Mucosa of stomach (tissue), 1 donor: ENCODE results near the gene PRKN.

Experiments
- H3K27me3 ChIP-seq: one replicate; pipeline ENCODE4 v1.7.0; 2013; ENCODE audit warnings: mild to moderate bottlenecking, low read length; ENCODE audit not compliant: control insufficient read depth, insufficient read depth
- H3K36me3 ChIP-seq: one replicate; pipeline ENCODE4 v1.7.0; 2013; ENCODE audit warnings: low read length; ENCODE audit not compliant: control insufficient read depth, insufficient read depth
- H3K4me1 ChIP-seq: one replicate; pipeline ENCODE4 v1.7.0; 2013; ENCODE audit warnings: mild to moderate bottlenecking, low read length; ENCODE audit not compliant: control insufficient read depth, insufficient read depth
- H3K4me3 ChIP-seq: one replicate; pipeline ENCODE4 v1.7.0; 2013; ENCODE audit warnings: low read length
- H3K9ac ChIP-seq: one replicate; pipeline ENCODE4 v1.7.0; 2013; ENCODE audit warnings: mild to moderate bottlenecking, low read length, moderate library complexity
- H3K9me3 ChIP-seq: one replicate; pipeline ENCODE4 v1.7.0; 2013; ENCODE audit warnings: mild to moderate bottlenecking, low read length, moderate library complexity; ENCODE audit not compliant: control insufficient read depth
- donor health status: Pancreatic carcinoma.

Gene PRKN

GRCh38 chr6:161701056-161701455 lies 1026.5 kb downstream of the PRKN start:
- Histone ChIP-seq H3K36me3 (no peaks in the 10 kb centered on the region), H3K4me3 (no peak overlapping the region), H3K9me3 (no peaks in the 10 kb centered on the region), H3K27me3 (no peaks in the 10 kb centered on the region), H3K4me1 (no peaks in the 10 kb centered on the region), H3K9ac (no peak overlapping the region)

GRCh38 chr6:161696801-161697200 lies 1030.8 kb downstream of the PRKN start:
- Histone ChIP-seq H3K9ac (no peak overlapping the region), H3K36me3 (no peaks in the 10 kb centered on the region), H3K27me3 (no peaks in the 10 kb centered on the region), H3K4me1 (no peaks in the 10 kb centered on the region), H3K9me3 (no peaks in the 10 kb centered on the region), H3K4me3 (no peak overlapping the region)

DNA sequence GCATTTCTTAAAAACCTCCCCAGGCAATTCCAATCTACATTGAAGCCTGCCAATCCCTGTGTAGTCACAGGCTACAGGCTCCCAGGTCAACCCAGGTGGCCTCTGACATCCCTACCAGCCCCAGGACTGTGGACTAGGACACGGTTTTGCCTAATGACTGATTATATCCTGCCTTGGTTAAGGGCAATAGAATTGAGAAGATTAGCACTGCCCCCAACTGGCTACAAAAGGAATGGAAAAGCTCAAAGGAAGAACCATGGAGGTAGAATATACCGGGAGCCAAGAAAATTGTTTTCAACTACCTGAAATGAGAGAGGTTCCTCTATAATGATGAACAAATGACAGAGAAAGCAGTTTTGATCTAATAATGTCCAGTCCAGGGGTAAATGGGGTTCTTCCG lies 1032.6 kb downstream of the PRKN start:
- Histone ChIP-seq H3K9ac (no peak overlapping the region), H3K9me3 (no peaks in the 10 kb centered on the region), H3K4me1 (no peaks in the 10 kb centered on the region), H3K27me3 (no peaks in the 10 kb centered on the region), H3K4me3 (no peak overlapping the region), H3K36me3 (no peaks in the 10 kb centered on the region)

GRCh38 chr6:161686655-161687054 lies 1040.9 kb downstream of the PRKN start:
- Histone ChIP-seq H3K4me1 (no peaks in the 10 kb centered on the region), H3K36me3 (no peaks in the 10 kb centered on the region), H3K9me3 (no peaks in the 10 kb centered on the region), H3K4me3 (no peak overlapping the region), H3K9ac (no peak overlapping the region), H3K27me3 (no peaks in the 10 kb centered on the region)

- Histone ChIP-seq H3K4me1 (no peaks in the 10 kb centered on the region), H3K36me3 (no peaks in the 10 kb centered on the region), H3K9me3 (no peaks in the 10 kb centered on the region), H3K4me3 (no peak overlapping the region), H3K27me3 (no peaks in the 10 kb centered on the region), H3K9ac (no peak overlapping the region)
These were observed 1042.7 kb downstream of the PRKN start for GRCh38 chr6:161684731-161685475.

- no peak overlapping the region for H3K4me3 ChIP-seq
- no peaks in the 10 kb centered on the region for H3K4me1 ChIP-seq
- no peaks in the 10 kb centered on the region for H3K36me3 ChIP-seq
- no peaks in the 10 kb centered on the region for H3K27me3 ChIP-seq
- H3K9me3 ChIP-seq = no peaks in the 10 kb centered on the region
- no peak overlapping the region for H3K9ac ChIP-seq
These were observed 1044.2 kb downstream of the PRKN start for GRCh38 chr6:161683400-161683799.

GRCh38 chr6:161682982-161683381 lies 1044.6 kb downstream of the PRKN start:
- no peaks in the 10 kb centered on the region for H3K27me3 ChIP-seq
- no peaks in the 10 kb centered on the region for H3K9me3 ChIP-seq
- no peaks in the 10 kb centered on the region for H3K36me3 ChIP-seq
- H3K4me3 ChIP-seq = no peak overlapping the region
- H3K4me1 ChIP-seq = no peaks in the 10 kb centered on the region
- H3K9ac ChIP-seq = no peak overlapping the region

DNA sequence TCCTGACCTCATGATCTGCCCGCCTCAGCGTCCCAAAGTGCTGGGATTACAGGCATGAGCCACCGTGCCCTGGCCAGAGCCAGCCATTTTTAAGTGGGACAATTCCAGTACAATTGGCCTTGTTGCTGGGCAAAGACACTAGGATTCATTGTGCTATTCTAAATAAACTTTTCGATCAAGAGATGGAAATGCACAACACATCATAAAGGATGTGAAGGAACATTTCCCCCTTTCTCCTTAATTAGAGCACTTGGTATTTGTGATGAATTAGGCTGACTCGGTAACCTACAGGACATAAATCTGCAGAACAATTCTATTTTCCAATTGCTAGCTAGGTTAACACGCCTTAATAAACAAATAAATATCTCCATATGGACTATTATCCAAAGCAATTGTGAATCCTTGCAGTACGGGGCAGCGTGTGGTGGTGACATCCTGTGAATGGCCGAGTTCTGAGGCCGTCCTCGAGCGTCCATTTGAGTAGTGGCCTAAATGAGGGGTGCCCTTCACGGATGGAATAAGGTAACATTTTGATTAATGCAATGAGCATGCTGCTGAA lies 1047.5 kb downstream of the PRKN start:
- no peaks in the 10 kb centered on the region for H3K27me3 ChIP-seq
- H3K36me3 ChIP-seq = no peaks in the 10 kb centered on the region
- H3K9ac ChIP-seq = no peak overlapping the region
- H3K4me3 ChIP-seq = no peak overlapping the region
- no peaks in the 10 kb centered on the region for H3K9me3 ChIP-seq
- no peaks in the 10 kb centered on the region for H3K4me1 ChIP-seq

- Histone ChIP-seq H3K9me3 (no peaks in the 10 kb centered on the region), H3K27me3 (no peaks in the 10 kb centered on the region), H3K4me3 (no peak overlapping the region), H3K9ac (no peak overlapping the region), H3K4me1 (no peaks in the 10 kb centered on the region), H3K36me3 (no peaks in the 10 kb centered on the region)
These were observed 1050.4 kb downstream of the PRKN start for GRCh38 chr6:161677188-161677587.

GRCh38 chr6:161676586-161676985 lies 1051.0 kb downstream of the PRKN start:
- no peaks in the 10 kb centered on the region for H3K4me1 ChIP-seq
- no peaks in the 10 kb centered on the region for H3K27me3 ChIP-seq
- no peaks in the 10 kb centered on the region for H3K36me3 ChIP-seq
- no peaks in the 10 kb centered on the region for H3K9me3 ChIP-seq
- H3K9ac ChIP-seq = no peak overlapping the region
- H3K4me3 ChIP-seq = no peak overlapping the region

DNA sequence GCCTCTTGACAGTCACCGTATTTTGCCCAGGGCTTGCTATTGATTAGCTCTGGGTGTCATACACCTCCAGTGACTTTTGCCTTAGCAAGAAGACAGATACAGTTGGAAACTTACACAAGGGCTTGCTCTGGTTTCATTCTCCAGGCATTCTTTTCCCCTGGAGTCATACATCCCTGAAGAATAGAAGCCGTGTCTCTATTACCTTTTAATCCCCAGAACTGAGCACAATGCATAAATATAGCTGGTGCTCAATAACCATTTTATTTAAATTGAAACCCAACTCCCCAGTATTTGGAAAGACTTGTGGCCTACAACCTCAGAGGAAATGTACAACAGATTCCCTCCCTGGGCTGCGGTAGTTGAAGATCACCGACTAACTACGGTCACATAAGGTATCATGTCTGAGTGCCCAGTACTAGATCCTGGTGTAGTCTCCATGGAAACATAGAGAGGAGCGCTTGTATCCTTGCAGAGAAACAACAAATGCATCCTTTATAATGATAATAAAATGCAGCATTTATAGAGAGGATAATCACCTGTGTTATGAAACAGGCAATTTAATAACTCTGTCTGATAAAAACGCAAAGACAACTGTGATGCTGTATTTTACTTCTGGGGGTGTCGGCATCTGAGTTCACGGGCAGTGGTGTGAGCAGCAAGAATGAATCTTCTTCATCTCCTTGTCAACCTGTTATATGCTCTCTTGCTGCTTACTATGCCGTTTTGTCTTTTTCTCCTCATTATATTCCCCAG lies 1052.5 kb downstream of the PRKN start:
- H3K4me1 ChIP-seq = no peaks in the 10 kb centered on the region
- no peak overlapping the region for H3K4me3 ChIP-seq
- no peaks in the 10 kb centered on the region for H3K9me3 ChIP-seq
- no peaks in the 10 kb centered on the region for H3K36me3 ChIP-seq
- H3K9ac ChIP-seq = no peak overlapping the region
- no peaks in the 10 kb centered on the region for H3K27me3 ChIP-seq

GRCh38 chr6:161673026-161673425 lies 1054.5 kb downstream of the PRKN start:
- H3K9me3 ChIP-seq = no peaks in the 10 kb centered on the region
- no peak overlapping the region for H3K9ac ChIP-seq
- no peak overlapping the region for H3K4me3 ChIP-seq
- H3K27me3 ChIP-seq = no peaks in the 10 kb centered on the region
- no peaks in the 10 kb centered on the region for H3K36me3 ChIP-seq
- no peaks in the 10 kb centered on the region for H3K4me1 ChIP-seq
